ENCODE measurements around the gene ID1. TPM values are rescaled to one million over a fixed set of nuclear protein-coding genes. Genes with fewer than 3 reads are reported as not detected.

Gene ID1
- total and polyA plus RNA-seq, 2 of the 13 experiments (the other 11 are each of a cell fraction or from before 2014, with no cell fraction given): 320 to 419 TPM

DNA sequence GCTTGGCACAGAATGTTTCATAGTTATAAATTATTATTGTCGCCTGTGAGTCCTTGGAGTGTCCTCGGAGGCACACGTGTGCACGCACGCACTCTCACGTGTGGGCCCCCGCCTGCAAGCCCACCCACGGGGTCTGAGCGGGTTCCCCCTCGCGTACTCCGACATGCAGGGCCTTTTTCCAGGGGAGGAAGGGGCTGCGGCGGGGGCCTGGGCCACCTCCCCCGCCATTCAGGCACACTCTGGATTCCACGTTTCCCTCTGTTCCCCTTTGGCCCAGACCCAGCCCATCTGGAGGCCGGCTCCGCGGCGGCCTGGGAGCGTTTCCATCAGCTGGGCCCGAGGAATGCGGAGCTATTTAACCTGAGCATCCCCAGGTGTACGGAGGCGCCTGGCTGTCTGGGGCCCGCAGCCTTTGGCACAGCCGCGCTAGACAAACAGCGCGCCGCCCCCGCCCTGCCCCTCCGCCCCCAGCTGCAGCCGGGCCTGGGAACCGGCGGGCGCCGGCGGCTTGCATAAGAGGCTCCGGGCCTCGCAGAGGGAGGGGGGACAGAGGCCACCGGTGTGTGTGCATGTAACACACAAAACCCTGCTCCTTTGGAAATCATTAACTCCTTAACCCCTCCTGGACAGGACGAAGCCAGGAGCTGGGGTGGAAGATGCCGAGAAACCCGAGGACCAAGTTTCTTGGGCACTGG is 3.3 kb downstream of the ID1 start (continued):
- TF ChIP-seq, protein P1, sequence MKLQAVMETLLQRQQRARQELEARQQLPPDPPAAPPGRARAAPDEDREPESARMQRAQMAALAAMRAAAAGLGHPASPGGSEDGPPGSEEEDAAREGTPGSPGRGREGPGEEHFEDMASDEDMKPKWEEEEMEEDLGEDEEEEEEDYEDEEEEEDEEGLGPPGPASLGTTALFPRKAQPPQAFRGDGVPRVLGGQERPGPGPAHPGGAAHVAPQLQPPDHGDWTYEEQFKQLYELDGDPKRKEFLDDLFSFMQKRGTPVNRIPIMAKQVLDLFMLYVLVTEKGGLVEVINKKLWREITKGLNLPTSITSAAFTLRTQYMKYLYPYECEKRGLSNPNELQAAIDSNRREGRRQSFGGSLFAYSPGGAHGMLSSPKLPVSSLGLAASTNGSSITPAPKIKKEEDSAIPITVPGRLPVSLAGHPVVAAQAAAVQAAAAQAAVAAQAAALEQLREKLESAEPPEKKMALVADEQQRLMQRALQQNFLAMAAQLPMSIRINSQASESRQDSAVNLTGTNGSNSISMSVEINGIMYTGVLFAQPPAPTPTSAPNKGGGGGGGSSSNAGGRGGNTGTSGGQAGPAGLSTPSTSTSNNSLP (IDR thresholded peaks at IDR 0.05; ENCODE audit: low read depth, low read length): no peak; the same call in 1 of the 2 replicates
- TF ChIP-seq, protein P2, sequence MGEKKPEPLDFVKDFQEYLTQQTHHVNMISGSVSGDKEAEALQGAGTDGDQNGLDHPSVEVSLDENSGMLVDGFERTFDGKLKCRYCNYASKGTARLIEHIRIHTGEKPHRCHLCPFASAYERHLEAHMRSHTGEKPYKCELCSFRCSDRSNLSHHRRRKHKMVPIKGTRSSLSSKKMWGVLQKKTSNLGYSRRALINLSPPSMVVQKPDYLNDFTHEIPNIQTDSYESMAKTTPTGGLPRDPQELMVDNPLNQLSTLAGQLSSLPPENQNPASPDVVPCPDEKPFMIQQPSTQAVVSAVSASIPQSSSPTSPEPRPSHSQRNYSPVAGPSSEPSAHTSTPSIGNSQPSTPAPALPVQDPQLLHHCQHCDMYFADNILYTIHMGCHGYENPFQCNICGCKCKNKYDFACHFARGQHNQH (CRISPR knock-in tag; IDR thresholded peaks at IDR 0.05): peak; percentile 100
- peak; percentile 59; the same call in 1 of the 2 replicates for TF ChIP-seq ZNF644 (CRISPR knock-in tag; IDR thresholded peaks at IDR 0.05; ENCODE audit: low read depth)
- TF ChIP-seq, protein P3, sequence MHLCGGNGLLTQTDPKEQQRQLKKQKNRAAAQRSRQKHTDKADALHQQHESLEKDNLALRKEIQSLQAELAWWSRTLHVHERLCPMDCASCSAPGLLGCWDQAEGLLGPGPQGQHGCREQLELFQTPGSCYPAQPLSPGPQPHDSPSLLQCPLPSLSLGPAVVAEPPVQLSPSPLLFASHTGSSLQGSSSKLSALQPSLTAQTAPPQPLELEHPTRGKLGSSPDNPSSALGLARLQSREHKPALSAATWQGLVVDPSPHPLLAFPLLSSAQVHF (CRISPR knock-in tag; IDR thresholded peaks at IDR 0.05): peak; percentile 97
- TF ChIP-seq SCMH1 (CRISPR knock-in tag; IDR thresholded peaks at IDR 0.05; ENCODE audit: borderline replicate concordance): no peak
- peak; percentile 99 for TF ChIP-seq HNRNPUL1 (IDR thresholded peaks at IDR 0.05; ENCODE audit: low read depth, low read length)
- peak; percentile 86 for TF ChIP-seq ZNF607 (CRISPR knock-in tag; IDR thresholded peaks at IDR 0.05; ENCODE audit: borderline replicate concordance)
- peak; percentile 97 for TF ChIP-seq DMAP1 (CRISPR knock-in tag; IDR thresholded peaks at IDR 0.05)
- TF ChIP-seq, protein P4, sequence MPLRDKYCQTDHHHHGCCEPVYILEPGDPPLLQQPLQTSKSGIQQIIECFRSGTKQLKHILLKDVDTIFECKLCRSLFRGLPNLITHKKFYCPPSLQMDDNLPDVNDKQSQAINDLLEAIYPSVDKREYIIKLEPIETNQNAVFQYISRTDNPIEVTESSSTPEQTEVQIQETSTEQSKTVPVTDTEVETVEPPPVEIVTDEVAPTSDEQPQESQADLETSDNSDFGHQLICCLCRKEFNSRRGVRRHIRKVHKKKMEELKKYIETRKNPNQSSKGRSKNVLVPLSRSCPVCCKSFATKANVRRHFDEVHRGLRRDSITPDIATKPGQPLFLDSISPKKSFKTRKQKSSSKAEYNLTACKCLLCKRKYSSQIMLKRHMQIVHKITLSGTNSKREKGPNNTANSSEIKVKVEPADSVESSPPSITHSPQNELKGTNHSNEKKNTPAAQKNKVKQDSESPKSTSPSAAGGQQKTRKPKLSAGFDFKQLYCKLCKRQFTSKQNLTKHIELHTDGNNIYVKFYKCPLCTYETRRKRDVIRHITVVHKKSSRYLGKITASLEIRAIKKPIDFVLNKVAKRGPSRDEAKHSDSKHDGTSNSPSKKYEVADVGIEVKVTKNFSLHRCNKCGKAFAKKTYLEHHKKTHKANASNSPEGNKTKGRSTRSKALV (CRISPR knock-in tag; IDR thresholded peaks at IDR 0.05): peak; percentile 88; the same call in 1 of the 2 replicates
- TF ChIP-seq ZNF253 (CRISPR knock-in tag; IDR thresholded peaks at IDR 0.05; ENCODE audit: borderline replicate concordance): peak; percentile 86; the same call in 1 of the 2 replicates
- peak; percentile 100 for TF ChIP-seq NCOR1 (IDR thresholded peaks at IDR 0.05; ENCODE audit: borderline replicate concordance, low read length)
- 0 out of 2 replicates have a peak, but pooled peaks have one; percentile 76 for TF ChIP-seq PAX8 (CRISPR knock-in tag; IDR thresholded peaks at IDR 0.05; ENCODE audit: borderline replicate concordance)
- TF ChIP-seq, protein P5, sequence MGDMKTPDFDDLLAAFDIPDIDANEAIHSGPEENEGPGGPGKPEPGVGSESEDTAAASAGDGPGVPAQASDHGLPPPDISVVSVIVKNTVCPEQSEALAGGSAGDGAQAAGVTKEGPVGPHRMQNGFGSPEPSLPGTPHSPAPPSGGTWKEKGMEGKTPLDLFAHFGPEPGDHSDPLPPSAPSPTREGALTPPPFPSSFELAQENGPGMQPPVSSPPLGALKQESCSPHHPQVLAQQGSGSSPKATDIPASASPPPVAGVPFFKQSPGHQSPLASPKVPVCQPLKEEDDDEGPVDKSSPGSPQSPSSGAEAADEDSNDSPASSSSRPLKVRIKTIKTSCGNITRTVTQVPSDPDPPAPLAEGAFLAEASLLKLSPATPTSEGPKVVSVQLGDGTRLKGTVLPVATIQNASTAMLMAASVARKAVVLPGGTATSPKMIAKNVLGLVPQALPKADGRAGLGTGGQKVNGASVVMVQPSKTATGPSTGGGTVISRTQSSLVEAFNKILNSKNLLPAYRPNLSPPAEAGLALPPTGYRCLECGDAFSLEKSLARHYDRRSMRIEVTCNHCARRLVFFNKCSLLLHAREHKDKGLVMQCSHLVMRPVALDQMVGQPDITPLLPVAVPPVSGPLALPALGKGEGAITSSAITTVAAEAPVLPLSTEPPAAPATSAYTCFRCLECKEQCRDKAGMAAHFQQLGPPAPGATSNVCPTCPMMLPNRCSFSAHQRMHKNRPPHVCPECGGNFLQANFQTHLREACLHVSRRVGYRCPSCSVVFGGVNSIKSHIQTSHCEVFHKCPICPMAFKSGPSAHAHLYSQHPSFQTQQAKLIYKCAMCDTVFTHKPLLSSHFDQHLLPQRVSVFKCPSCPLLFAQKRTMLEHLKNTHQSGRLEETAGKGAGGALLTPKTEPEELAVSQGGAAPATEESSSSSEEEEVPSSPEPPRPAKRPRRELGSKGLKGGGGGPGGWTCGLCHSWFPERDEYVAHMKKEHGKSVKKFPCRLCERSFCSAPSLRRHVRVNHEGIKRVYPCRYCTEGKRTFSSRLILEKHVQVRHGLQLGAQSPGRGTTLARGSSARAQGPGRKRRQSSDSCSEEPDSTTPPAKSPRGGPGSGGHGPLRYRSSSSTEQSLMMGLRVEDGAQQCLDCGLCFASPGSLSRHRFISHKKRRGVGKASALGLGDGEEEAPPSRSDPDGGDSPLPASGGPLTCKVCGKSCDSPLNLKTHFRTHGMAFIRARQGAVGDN (CRISPR knock-in tag; IDR thresholded peaks at IDR 0.05): peak; percentile 99
- TF ChIP-seq ZNF3 (CRISPR knock-in tag; IDR thresholded peaks at IDR 0.05): peak; percentile 71; the same call in 1 of the 2 replicates
- 0 out of 2 replicates have a peak, but pooled peaks have one; percentile 32 for TF ChIP-seq ZSCAN12 (CRISPR knock-in tag; IDR thresholded peaks at IDR 0.05)
- no peak; the same call in 1 of the 2 replicates for TF ChIP-seq ADNP (CRISPR knock-in tag; IDR thresholded peaks at IDR 0.05)
- peak; percentile 97 for TF ChIP-seq HMG20B (CRISPR knock-in tag; conservative IDR thresholded peaks at IDR 0.05)
- TF ChIP-seq, protein P6, sequence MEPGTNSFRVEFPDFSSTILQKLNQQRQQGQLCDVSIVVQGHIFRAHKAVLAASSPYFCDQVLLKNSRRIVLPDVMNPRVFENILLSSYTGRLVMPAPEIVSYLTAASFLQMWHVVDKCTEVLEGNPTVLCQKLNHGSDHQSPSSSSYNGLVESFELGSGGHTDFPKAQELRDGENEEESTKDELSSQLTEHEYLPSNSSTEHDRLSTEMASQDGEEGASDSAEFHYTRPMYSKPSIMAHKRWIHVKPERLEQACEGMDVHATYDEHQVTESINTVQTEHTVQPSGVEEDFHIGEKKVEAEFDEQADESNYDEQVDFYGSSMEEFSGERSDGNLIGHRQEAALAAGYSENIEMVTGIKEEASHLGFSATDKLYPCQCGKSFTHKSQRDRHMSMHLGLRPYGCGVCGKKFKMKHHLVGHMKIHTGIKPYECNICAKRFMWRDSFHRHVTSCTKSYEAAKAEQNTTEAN (CRISPR knock-in tag; conservative IDR thresholded peaks at IDR 0.05): peak; percentile 98

Data from HepG2 (cell line).